NB4 (cell line): ENCODE results near the gene SAXO1.

ENCODE experiments used
- DNase-seq: peaks from one replicate; pipeline ENCODE4 v3.0.0; 2010; ENCODE audit warnings: low read depth
- H3K4me3 ChIP-seq: one replicate; pipeline ENCODE4 v1.5.1; 2011; ENCODE audit warnings: mild to moderate bottlenecking, low read depth, low read length, moderate library complexity
- CTCF ChIP-seq: IDR thresholded peaks from one replicate; pipeline ENCODE4 v1.5.1; 2012; ENCODE audit warnings: low read depth, low read length
- MAX ChIP-seq: IDR thresholded peaks from 2 replicates; pipeline ENCODE4 v1.6.1; 2011; ENCODE audit warnings: low read depth, low read length
- MYC ChIP-seq: IDR thresholded peaks from 2 replicates; pipeline ENCODE4 v1.6.1; 2011; ENCODE audit warnings: low read depth, low read length
- POLR2A ChIP-seq: IDR thresholded peaks from 2 replicates; pipeline ENCODE4 v1.6.1; 2011; ENCODE audit warnings: mild to moderate bottlenecking; ENCODE audit not compliant: insufficient read length; ENCODE audit errors: extremely low read depth

Gene SAXO1

GRCh38 chr9:18910435-18910834, 122.6 kb downstream of the SAXO1 start:
- no peak for DNase-seq
- TF ChIP-seq POLR2A (no peak), CTCF (no peak), MAX (no peak), MYC (no peak)
- H3K4me3 ChIP-seq: no peak overlapping the region

- TF ChIP-seq MAX (no peak), MYC (no peak), POLR2A (no peak), CTCF (no peak)
- no peak overlapping the region for H3K4me3 ChIP-seq
- peak; percentile 42 for DNase-seq
Measured at GRCh38 chr9:18909140-18910018, 123.6 kb downstream of the SAXO1 start.

- DNase-seq: no peak
- H3K4me3 ChIP-seq: no peak overlapping the region
- TF ChIP-seq MAX: no peak
- TF ChIP-seq POLR2A: no peak
- TF ChIP-seq MYC: no peak
- TF ChIP-seq CTCF: no peak
Measured at GRCh38 chr9:18907927-18908625, 124.9 kb downstream of the SAXO1 start.

DNA sequence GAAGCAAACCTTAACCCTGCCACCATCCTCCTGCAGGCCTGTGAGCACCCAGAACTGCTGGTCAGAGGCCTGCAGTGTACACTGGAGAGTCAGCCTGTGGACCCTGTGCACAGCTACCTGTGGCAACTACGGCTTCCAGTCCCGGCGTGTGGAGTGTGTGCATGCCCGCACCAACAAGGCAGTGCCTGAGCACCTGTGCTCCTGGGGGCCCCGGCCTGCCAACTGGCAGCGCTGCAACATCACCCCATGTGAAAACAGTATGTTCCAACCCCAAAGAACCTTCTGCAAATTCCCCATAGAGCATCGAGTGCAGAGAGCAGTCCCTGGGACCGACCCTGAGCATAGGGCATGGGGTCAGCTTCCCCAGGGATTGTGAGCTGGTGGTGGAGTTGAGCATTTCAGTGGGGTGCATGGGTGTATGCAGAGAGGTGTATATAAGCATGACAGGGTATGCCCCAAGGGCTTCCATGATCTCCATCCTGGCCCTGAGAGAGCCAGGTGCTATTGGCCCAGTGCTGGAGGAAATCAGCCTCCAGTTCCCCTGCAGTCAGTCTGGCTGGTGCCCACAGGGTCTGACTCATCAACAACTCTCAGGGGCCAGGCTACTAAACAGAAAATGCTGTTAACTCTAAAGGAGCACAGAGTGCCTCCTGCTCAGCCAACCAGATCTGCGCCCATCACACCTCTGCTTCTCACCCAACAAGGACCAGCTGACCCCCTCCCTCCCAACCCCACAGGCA, 126.2 kb downstream of the SAXO1 start:
- peak; percentile 63 for DNase-seq
- no peak overlapping the region for H3K4me3 ChIP-seq
- TF ChIP-seq MAX (no peak), CTCF (no peak), POLR2A (no peak), MYC (no peak)

- DNase-seq: peak; percentile 72
- H3K4me3 ChIP-seq: no peak overlapping the region
- TF ChIP-seq POLR2A: no peak
- no peak for TF ChIP-seq MYC
- TF ChIP-seq CTCF: no peak
Measured at GRCh38 chr9:18905883-18906629, 127.0 kb downstream of the SAXO1 start.
